Raji (cell line): Measurements from ENCODE around the gene PEDS1.

Source experiments
- POLR2A ChIP-seq: IDR thresholded peaks from 2 replicates; pipeline ENCODE4 v1.6.1; 2011; ENCODE audit warnings: low read depth, low read length, control low read depth; ENCODE audit not compliant: insufficient read depth

PEDS1 gene

DNA sequence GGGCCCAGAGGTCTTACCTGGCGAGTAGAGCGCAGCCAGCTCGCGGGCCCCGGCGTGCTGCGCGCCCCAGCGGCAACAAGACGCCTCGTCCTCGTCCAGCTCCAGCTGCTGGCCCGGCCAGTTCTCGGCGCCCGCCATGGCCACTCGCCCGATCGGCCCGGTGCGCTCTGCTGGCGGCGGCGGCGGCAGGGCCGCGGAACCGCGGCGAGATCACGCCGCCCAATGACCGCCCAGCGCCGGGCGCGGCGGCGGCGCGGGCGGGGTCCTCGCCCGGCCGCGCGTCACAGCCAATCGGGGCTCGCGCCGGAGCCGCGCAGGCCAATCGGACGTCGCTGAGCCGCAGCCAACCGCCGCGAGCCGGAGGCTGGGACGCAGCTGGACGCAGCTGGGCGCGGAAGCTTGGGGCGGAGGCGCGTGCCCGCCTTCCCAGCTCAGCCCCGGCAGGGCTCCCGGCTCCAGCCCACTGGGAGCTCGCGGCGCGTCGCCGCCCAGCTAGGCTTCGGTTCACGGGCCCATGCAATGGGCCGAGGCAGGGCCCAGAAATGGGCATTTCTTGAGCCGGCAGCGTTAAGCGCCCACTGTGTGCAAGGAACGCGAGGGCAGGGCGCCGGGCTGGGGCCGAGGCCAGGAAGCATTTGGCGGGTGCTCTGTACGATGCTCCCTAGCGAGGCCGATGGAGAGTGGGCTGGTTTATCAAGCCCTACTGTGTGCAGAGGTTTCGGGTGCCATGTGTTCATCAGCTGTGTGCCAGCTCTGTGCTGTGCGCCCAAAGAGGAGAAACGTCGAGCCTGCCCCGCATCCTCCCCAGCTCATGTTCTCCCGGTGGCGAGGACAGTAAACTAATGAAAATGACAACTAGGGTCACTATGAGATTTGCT is at the start of gene PEDS1:
PEDS1 (minus strand) TSS at position 224 of the 878 bp plus-strand sequence; CDS start at position 138, 86 bp downstream.
- TF ChIP-seq POLR2A = peak; percentile 89

DNA sequence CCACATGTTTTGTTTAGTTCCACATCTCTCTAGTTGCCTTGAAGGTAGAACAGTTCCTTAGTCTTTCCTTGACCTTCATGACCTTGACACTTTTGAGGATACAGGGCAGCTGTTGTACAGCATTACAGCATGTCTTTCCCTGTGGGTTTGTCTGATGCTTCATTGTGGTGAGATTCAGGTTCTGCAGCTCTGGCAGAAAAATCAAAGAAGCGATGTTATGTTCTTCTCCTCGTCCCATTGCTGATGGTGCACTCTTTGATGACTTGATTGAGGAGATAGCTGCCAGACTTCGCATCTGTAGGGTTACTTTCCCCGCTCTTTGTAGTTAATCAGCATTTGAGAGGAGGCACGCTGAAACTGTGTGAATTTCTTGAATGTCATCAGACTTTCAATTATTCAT is 49.2 kb upstream of the PEDS1 start:
- TF ChIP-seq POLR2A = no peak

DNA sequence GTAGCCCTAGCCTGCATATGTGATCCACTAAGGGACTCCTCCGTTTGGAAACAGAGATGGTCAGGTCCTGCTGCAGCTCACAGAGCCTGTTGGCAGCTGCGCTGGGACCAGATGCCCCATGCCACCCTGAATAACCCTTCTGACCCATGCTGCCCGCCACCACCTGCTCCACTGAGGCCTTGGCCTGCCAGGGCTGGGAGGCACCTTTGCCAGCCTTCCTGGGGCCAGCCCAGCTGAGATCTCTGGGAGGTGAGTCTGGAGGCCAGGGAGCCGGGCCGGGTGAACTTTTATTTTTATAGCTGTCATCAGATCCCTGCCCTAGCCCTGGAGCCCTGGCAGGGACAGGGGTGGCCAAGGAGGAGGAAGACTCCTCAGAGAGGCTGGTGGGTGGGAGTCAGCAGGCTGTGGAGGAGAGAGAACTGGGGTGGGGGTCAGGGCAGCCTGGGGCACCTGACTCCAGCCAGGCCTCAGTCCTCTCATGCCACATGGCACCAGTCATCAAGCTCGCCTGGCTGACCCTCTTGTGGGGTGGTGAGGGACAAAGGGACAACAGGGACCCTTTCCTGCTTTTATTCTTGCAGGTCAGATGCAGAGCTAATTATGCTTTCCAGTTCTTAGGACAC is 47.1 kb upstream of the PEDS1 start:
- no peak for TF ChIP-seq POLR2A

DNA sequence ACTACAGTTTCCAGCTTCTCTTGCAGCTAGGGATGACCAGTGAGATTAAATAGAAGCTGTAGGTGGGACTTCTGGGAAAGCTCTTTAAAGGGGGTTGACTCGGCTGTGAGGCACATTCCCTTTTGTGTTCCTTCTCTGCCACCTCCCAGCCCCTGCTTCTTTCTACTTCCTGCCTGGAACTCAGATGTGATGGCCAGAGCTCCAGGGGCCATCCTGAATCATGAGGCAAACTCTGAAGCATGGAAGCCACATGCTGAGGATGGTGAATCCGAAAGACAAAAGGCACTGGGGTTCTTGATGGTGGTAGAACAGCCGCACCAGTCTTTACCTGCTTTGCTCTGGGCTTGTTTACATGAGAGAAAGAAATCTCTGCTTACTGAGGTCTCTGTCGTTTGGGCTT is 46.2 kb upstream of the PEDS1 start:
- no peak for TF ChIP-seq POLR2A

DNA sequence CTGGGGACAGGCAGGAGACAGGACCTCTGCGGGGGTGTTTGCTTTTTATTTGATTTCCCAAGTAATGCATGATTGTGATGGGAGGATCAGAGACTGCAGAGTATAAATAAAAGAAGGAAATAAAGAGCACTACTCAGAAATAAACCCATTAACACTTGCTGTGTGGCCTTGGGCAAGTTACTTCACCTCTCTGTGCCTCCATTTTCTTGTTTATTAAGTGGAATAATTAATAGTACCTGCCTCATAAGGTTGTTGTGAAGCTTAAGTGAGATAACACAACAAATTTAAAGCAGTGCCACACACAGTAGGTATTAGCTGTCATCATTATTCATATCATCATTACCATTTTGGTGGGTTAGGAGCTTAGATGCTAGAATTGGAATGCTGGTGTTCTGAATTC is 45.2 kb upstream of the PEDS1 start:
- TF ChIP-seq POLR2A = no peak

DNA sequence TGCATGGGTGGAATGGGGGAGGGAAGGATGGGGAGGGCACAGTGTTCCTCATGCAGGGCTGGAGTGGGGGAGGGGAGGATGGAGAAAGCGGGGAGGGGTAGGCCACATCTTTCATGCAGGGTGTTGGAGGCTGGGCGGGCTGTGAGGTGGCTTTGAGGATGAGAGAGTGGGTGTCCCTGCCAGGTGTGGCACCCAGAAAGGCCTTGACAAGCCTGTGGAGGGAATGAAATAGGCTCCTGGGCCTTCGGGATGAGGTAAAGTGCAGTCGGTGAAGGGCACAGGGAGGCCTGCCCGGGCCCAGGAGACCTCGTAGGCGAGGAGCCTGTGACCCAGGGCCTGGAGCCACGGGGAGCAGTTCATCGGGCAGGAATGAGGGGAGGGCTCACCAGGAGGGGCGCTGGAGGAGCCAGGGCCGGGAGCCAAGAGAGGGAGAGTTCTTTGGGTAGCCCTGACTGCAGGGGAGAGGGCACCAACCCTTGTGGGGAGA is 44.7 kb upstream of the PEDS1 start:
- no peak for TF ChIP-seq POLR2A

DNA sequence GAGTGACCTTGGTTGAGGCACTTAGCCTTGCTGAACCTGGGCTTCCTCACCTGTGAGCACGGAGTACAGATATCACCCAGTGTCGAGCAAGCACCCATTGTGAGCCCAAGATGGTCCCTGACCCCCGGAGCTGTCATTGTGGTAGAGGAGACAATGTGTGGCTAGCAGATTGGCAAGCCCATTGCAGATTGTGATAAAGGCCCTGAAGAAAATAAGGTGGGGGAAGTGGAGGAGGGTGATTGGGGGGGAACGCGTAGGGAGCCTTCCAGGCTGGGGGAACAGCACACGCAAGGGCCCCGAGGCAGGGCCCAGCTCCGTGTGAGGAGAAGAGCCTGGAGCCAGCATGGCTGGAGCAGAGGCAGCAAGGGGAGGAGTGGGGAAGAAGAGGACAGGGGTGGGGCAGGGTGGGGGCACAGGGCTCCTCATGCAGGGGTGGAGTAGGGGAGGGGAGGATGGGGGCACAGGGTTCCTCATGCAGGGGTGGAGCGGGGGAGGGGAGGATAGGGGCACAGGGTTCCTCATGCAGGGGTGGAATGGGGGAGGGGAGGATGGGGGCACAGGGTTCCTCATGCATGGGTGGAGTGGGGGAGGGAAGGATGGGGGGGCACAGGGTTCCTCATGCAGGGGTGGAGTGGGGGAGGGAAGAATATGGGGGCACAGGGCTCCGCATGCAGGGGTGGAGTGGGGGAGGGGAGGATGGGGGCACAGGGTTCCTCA is 44.1 kb upstream of the PEDS1 start:
- no peak for TF ChIP-seq POLR2A

DNA sequence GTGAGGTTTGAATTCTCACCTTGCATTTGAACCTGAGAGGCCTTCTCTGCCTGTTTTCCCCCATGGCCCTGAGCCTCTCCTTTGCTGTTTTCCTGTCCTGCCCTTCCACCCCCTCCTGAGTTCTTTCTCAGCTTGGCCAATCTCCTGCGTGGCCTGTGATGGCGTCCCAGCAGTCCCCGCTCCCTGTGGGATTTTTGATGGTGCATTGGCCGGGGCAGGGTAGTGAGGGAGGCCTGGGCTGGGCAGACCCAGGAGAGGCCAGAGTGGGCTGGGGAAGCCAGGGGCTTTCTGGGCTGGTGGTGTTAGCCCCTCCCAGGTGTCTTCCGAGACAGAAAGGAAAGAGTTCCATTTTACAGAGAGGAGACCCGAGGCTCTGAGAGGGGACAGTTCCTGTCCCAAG is 43.4 kb upstream of the PEDS1 start:
- no peak for TF ChIP-seq POLR2A

DNA sequence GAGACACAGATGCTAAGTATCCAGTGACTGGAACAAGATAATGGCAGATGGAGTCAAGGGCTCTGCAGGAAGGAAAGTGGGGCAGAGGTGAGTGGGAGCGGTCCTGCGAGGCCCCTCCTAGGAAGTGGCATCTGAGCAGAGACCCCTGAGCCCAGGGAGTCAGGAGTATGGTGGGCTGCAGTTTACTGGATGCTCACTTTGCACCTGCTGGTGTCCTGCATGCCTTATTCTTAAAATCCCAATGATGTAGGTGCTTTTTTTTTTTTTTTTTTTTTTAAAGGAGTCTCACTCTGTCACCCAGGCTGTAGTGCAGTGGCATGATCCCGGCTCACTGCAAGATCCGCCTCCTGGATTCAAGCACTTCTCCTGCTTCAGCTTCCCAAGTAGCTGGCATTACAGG is 42.7 kb upstream of the PEDS1 start:
- TF ChIP-seq POLR2A = no peak

DNA sequence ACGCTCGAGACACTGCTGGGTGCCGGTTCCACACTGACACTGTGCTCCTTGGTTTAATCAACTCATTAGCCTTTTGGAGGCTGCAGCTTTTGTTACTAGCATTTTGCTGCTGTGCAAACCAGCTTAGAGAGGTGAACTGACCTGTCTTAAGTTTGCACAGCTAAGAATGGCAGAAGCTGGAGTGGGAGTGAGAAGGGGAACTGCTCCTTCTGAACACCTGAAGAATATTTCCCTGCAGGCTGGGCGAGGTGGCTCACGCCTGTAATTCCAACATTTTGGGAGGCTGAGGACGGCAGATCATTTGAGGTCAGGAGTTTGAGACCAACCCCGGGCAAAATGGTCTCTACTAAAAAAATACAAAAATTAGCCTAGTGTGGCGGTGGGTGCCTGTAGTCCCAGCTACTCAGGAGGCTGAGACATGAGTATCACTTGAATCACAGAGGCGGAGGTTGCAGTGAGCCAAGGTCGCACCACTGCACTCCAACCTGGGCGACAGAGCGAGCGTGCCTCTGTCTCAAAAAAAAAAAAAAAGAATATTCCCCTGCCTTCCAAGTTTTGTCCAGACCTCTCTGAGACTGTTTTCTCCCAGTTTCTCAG is 42.1 kb upstream of the PEDS1 start:
- no peak for TF ChIP-seq POLR2A

DNA sequence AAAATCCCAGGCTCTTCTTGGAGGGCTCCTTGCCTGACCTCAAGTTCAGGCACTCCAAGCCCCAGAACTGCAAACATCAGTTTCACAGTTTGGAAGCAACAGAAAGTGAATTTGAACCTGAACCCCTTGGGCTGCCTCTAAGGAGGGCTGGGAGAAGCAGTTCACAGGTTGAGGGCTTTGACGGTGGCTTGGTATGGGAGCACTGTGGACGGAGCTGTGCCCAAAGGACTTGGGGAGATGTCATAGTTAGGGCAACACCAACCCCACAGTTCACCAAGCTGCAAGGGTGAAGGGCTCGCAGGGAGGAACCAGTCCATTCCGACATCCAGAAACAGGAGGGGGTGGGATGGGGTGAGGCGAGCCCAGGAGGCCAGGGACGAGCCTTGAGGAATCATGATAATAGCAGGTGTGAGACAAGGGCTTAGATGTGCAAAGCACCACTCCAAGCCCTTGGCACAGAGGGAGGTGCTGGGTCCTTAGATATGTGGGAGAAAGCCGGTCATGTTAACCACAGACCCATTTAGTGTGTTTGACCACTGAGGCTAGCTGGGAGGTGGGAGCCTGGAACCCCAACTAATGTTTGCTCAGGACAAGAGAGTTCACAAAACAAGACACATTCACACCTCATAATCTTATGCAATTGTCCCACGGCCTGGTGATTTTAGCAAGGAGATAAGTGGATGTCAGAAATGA is 41.5 kb upstream of the PEDS1 start:
- TF ChIP-seq POLR2A = no peak

DNA sequence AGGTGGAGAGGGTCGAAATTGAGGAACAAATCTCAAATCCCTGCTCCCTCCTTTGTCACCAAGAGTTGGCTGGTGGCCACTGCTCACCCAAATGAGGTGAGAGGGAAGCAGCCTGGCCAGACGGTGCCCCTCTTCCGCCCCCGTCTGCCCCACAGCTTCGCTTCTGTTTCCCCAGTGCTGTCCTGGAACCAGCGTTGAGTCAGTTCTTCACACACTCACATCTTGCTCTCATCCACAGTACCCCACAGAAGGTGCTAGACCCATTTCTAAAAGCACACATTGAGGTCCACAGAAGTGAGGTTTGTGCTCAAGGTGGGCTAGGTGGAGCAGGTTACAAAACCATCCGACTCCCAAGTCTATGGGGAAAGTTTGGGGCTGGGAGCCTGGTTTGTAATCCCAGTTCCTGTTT is 40.9 kb upstream of the PEDS1 start:
- no peak for TF ChIP-seq POLR2A

DNA sequence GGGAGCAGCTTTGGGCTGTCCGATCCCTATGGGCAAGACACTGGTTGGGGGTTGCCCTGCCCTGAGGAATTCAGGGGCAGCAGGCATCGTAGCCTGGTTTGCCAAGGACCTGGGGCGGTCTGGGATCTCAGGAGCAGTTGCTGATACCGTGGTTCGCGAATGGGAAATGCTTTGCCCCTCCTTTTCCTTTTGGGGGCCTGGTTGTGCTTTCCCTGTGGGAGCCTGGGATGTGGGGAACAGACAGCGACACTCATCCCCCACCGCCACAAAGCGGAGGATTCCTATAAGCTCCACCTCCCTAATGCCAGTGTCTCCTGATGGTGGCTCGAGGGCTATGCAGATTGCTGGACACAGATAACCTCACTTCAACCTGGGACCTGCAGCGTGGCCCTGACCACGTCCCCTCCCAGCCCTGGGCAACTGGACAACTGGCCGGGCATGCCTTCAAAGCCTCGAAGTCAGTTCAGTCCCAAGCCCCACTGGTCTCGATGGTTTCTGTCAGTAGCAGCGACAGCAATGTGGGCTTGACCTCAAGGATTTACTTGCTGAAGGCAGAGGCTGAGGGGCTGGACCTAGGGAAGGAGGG is 40.4 kb upstream of the PEDS1 start:
- no peak for TF ChIP-seq POLR2A

DNA sequence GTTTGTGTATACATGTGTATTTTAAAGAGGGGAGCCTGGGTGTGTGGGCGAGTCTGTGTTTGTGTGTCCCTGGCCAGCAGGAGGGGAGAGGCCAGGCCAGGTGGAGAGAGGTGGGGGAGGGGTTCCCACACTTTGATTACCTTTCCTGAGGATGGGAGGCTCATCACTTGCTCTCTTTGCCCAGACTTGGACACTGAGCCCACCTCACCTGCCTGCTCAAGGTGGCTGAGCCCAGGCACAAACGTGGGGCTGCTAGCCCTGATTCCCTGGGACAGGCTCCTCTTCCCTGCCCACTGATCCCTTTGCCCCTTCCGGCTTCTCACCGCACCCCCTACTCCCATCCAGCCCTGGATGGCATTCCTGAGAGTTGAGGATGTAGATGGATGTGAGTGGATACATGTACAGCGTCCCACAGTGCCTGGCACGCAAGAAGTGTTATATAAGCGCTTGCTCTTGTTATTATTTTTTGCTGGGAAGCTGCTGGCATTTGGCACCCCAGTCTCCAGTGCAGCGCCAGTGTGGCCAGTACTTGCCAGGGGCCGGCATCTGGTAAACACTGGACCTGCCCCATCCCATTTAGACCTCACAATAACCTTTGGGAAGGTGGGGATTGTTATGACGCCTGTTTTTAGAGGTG is 39.8 kb upstream of the PEDS1 start:
- no peak for TF ChIP-seq POLR2A
